ENCODE results near the gene RBKS. TPM values are rescaled to one million over a fixed set of nuclear protein-coding genes. Genes with fewer than 3 reads are reported as not detected.

The RBKS gene
- polyA plus RNA-seq, 1 of the 3 experiments (the other 2 are of a cell fraction) = 7.4 TPM

GRCh38 chr2:27776696-27777095 is 113.5 kb downstream of the RBKS start:
- Histone ChIP-seq H4K20me1 (ENCODE audit: insufficient read depth) (no peaks in the 10 kb centered on the region), H3K27me3 (ENCODE audit: insufficient read depth) (no peaks in the 10 kb centered on the region), H3F3A (replicated peaks; ENCODE audit: insufficient read depth) (no peaks in the 10 kb centered on the region), H3K9me3 (no peaks in the 10 kb centered on the region), H3K4me3 (ENCODE audit: low read depth in 2 of 2, low read length in 1 of 2) (no peak overlapping the region), H3K36me3 (replicated peaks in 1 of 2; ENCODE audit: control insufficient read depth in 1 of 2, insufficient read depth in 2 of 2, low read length in 1 of 2) (peaks cover 50 to 53% of the 10 kb centered on the region in 2 experiments), H3K9ac (no peak overlapping the region), H2AFZ (ENCODE audit: low read depth) (no peak overlapping the region), H3K9me2 (no peaks in the 10 kb centered on the region), H3K4me2 (no peak overlapping the region), H3K4me1 (ENCODE audit: control insufficient read depth in 1 of 2, insufficient read depth in 2 of 2, low read depth in 1 of 2, low read length in 1 of 2) (peaks cover 0 to 17% of the 10 kb centered on the region in 2 experiments; a peak in 3 of 4 replicates), H3K27ac (ENCODE audit: low read depth in 2 of 2, low read length in 1 of 2) (no peak overlapping the region), H3K79me2 (ENCODE audit: insufficient read depth) (peaks cover 96% of the 10 kb centered on the region)
- ChIA-PET POLR2A (interaction anchor here (0.6 kb wide), 1 partner anchor 322 kb away, joined by 4 read pairs; no protein-coding TSS in a partner anchor), CTCF (interaction anchor here (0.7 to 1.9 kb wide), 12 partner anchors 9 to 624 kb away, joined by 3 to 9 read pairs (median 4); partner anchors contain the start of gene FOSL2)
- TF ChIP-seq TEAD4 (IDR thresholded peaks at IDR 0.05; ENCODE audit: borderline replicate concordance, insufficient read depth) (no peak), SIN3A (IDR thresholded peaks at IDR 0.05; ENCODE audit: borderline replicate concordance, low read depth, low read length) (no peak), MEF2A (IDR thresholded peaks at IDR 0.05; ENCODE audit: borderline replicate concordance, low read depth) (no peak), CHD2 (IDR thresholded peaks at IDR 0.05; ENCODE audit: low read length, partially characterized antibody) (no peak), FOXM1 (IDR thresholded peaks at IDR 0.05; ENCODE audit: low read depth) (no peak), FOSL2 (IDR thresholded peaks at IDR 0.05; ENCODE audit: borderline replicate concordance, low read depth) (no peak), POLR2AphosphoS5 (IDR thresholded peaks at IDR 0.05; ENCODE audit: low read depth, low read length) (no peak), RCOR1 (IDR thresholded peaks at IDR 0.05; ENCODE audit: low read length) (no peak), NRF1 (IDR thresholded peaks at IDR 0.05; ENCODE audit: low read depth, low read length) (no peak), USF1 (IDR thresholded peaks at IDR 0.05; ENCODE audit: borderline replicate concordance, low read depth) (no peak), GATA2 (CRISPR knock-in tag; IDR thresholded peaks at IDR 0.05) (no peak), RAD21 (IDR thresholded peaks at IDR 0.05; ENCODE audit: low read length) (no peak), PBX3 (IDR thresholded peaks at IDR 0.05) (no peak), FOXJ3 (CRISPR knock-in tag; IDR thresholded peaks at IDR 0.05) (no peak), MXI1 (IDR thresholded peaks at IDR 0.05; ENCODE audit: low read depth, low read length) (no peak), TCF12 (IDR thresholded peaks at IDR 0.05) (no peak), CTCF (IDR thresholded peaks at IDR 0.05) (no peak), TAF1 (IDR thresholded peaks at IDR 0.05; ENCODE audit: borderline replicate concordance, low read depth, low read length) (no peak), SMC3 (IDR thresholded peaks at IDR 0.05; ENCODE audit: low read depth, low read length) (no peak)
- 77% methylated on average over 3 of the region's 3 CpGs for WGBS (ENCODE audit: low lambda C conversion rate)
- DNase-seq = no peak

Data from SK-N-SH (cell line).